Measurements from ENCODE around the gene GNAS.
A peak's percentile ranks its signal among the peaks of the same experiment; 100 is the strongest.

GNAS gene

DNA sequence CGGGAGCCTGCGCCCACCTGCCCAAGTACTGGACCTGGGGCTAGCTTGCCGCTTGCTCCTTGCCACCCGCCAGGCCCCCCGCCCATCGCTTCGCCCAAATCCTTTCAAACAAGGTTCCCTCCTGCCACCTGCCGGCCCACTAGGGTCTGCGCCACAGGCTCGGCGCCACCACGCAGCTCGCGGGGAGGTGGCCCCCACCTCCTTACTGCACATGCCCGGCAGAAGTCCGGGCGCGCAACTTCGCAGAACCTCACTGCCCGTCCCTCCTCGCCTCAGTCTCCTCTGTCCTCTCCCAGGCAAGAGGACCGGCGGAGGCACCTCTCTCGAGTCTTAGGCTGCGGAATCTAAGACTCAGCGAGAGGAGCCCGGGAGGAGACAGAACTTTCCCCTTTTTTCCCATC lies 13.0 kb upstream of the GNAS start:
- in situ Hi-C loops (cut with HindIII; ENCODE audit: low pct_ligation_motif_present, low sequenced_read_pairs), result loop anchor here (25.0 kb wide), 1 partner anchor 177 kb away; the partner anchor contains the start of gene STX16
- Histone ChIP-seq H3K4me3 (ENCODE audit: low read depth, low read length) (no peak overlapping the region), H3K27ac (no peak overlapping the region), H3K36me3 (replicated peaks) (no peaks in the 10 kb centered on the region), H3K27me3 (replicated peaks) (peaks cover 31% of the 10 kb centered on the region)
- TF ChIP-seq, protein P1, sequence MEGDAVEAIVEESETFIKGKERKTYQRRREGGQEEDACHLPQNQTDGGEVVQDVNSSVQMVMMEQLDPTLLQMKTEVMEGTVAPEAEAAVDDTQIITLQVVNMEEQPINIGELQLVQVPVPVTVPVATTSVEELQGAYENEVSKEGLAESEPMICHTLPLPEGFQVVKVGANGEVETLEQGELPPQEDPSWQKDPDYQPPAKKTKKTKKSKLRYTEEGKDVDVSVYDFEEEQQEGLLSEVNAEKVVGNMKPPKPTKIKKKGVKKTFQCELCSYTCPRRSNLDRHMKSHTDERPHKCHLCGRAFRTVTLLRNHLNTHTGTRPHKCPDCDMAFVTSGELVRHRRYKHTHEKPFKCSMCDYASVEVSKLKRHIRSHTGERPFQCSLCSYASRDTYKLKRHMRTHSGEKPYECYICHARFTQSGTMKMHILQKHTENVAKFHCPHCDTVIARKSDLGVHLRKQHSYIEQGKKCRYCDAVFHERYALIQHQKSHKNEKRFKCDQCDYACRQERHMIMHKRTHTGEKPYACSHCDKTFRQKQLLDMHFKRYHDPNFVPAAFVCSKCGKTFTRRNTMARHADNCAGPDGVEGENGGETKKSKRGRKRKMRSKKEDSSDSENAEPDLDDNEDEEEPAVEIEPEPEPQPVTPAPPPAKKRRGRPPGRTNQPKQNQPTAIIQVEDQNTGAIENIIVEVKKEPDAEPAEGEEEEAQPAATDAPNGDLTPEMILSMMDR (IDR thresholded peaks at IDR 0.05; ENCODE audit: low read depth, low read length, missing control alignments), result peak; percentile 64
- no peak for DNase-seq

DNA sequence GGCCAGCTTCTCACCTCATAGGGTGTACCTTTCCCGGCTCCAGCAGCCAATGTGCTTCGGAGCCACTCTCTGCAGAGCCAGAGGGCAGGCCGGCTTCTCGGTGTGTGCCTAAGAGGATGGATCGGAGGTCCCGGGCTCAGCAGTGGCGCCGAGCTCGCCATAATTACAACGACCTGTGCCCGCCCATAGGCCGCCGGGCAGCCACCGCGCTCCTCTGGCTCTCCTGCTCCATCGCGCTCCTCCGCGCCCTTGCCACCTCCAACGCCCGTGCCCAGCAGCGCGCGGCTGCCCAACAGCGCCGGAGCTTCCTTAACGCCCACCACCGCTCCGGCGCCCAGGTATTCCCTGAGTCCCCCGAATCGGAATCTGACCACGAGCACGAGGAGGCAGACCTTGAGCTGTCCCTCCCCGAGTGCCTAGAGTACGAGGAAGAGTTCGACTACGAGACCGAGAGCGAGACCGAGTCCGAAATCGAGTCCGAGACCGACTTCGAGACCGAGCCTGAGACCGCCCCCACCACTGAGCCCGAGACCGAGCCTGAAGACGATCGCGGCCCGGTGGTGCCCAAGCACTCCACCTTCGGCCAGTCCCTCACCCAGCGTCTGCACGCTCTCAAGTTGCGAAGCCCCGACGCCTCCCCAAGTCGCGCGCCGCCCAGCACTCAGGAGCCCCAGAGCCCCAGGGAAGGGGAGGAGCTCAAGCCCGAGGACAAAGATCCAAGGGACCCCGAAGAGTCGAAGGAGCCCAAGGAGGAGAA lies 12.3 kb upstream of the GNAS start:
- DNase-seq, result no peak
- in situ Hi-C loops (cut with HindIII; ENCODE audit: low pct_ligation_motif_present, low sequenced_read_pairs), result loop anchor here (25.0 kb wide), 1 partner anchor 178 kb away; the partner anchor contains the start of gene STX16
- Histone ChIP-seq H3K27ac (no peak overlapping the region), H3K27me3 (replicated peaks) (peaks cover 31% of the 10 kb centered on the region), H3K36me3 (replicated peaks) (no peaks in the 10 kb centered on the region), H3K4me3 (ENCODE audit: low read depth, low read length) (no peak overlapping the region)
- TF ChIP-seq, protein P1 (IDR thresholded peaks at IDR 0.05; ENCODE audit: low read depth, low read length, missing control alignments), result no peak

DNA sequence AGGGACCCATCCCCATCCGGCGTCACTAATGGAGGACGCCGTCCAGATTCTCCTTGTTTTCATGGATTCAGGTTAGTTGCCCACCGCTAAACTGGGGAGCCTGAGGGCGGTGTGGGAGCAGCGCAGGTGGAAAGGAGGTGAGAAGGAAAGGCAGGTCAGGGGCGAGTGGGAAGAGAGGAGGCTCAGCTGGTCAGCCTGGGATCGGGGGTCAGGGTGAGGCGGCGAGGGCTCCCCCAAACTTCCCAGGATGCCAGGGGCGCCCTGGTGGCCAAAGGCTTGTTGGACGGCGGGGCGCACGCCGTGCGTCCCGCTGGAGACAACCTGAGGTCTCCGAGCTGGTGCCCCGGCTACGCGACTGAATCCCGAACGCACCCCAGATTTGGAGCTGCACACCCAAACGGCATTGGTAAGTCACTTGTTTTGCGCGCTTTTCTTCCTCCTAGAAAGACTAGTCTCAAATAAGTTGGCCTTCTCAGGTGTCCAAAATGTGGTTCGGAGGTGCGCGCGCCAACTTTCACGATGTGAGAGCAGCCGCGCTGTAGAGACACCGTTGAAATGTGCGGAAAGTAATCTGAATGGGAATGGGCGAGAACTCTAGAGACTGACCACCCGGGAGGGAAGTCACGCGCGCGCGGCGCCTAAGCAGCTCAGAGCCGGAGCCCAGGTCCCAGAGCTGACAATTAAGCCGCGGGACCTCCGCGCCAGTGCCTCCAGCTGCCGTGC lies 11.5 kb upstream of the GNAS start:
- TF ChIP-seq, protein P1 (IDR thresholded peaks at IDR 0.05; ENCODE audit: low read depth, low read length, missing control alignments), result no peak
- no peaks in the 10 kb centered on the region for H3K36me3 ChIP-seq (replicated peaks)
- H3K27me3 ChIP-seq (replicated peaks), result peaks cover 31% of the 10 kb centered on the region
- H3K4me3 ChIP-seq (ENCODE audit: low read depth, low read length), result no peak overlapping the region
- in situ Hi-C loops (cut with HindIII; ENCODE audit: low pct_ligation_motif_present, low sequenced_read_pairs), result loop anchor here (25.0 kb wide), 1 partner anchor 179 kb away; the partner anchor contains the start of gene STX16
- no peak overlapping the region for H3K27ac ChIP-seq
- no peak for DNase-seq

DNA sequence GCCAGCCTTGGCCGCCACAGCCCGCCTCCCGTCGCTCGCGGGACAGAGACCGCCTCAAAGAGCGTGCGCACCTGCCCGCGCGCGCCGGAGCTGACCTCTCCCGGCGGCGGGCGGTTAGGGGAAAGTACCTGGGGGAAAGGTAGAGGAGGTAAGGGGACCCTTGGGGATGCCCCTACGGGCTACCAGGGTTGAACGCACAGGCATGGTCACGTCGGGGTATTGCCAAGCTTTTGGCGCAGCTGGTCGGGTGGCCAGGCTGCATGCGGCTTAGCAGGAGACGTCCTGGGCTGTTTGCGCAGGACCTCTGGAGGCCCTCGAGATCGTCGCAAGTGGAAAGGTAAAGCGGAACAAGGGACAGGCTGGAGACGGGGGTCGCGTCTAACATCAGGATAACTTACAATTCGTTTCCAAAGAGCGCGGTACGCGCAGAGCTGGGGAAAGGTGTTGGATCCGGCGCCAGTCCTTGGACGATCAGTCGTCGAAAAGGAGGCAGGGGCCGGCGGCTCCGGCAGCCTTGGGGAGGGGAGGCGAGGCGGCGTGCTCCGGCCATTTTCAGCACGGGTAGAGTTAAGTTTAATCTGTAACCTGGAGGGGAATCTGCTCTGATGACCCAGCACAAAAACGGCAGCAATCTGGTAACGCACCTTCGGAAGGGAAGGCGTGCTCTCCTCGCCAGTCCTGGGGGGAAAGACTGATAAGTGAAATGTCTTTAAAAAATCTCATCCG lies 10.8 kb upstream of the GNAS start:
- Histone ChIP-seq H3K27me3 (replicated peaks) (peaks cover 31% of the 10 kb centered on the region), H3K27ac (no peak overlapping the region), H3K4me3 (ENCODE audit: low read depth, low read length) (no peak overlapping the region), H3K36me3 (replicated peaks) (no peaks in the 10 kb centered on the region)
- TF ChIP-seq, protein P1 (IDR thresholded peaks at IDR 0.05; ENCODE audit: low read depth, low read length, missing control alignments), result no peak
- in situ Hi-C loops (cut with HindIII; ENCODE audit: low pct_ligation_motif_present, low sequenced_read_pairs), result loop anchor here (25.0 kb wide), 1 partner anchor 179 kb away; the partner anchor contains the start of gene STX16
- no peak for DNase-seq

DNA sequence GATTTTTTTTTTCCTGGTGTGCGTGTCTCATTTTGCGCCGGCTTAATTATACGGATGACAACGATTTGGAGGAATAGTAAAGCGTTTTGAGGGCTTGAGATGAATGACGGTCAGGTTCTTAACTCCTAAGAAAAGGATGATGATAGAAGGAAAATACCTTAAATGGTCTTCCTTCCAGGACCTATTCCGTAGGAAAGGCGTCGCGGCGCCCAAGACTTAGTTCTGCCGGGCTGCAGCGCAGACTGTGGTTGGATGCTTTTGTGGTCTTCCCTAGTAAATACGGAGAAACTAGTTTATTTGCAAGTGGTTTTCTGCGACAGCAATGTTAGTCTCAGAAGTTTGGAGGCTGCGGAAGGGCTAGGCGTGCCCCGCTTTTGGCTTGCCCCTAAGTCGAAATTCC lies 10.2 kb upstream of the GNAS start:
- H3K36me3 ChIP-seq (replicated peaks), result no peaks in the 10 kb centered on the region
- H3K4me3 ChIP-seq (ENCODE audit: low read depth, low read length), result no peak overlapping the region
- peaks cover 31% of the 10 kb centered on the region for H3K27me3 ChIP-seq (replicated peaks)
- TF ChIP-seq, protein P1 (IDR thresholded peaks at IDR 0.05; ENCODE audit: low read depth, low read length, missing control alignments), result no peak
- no peak overlapping the region for H3K27ac ChIP-seq
- in situ Hi-C loops (cut with HindIII; ENCODE audit: low pct_ligation_motif_present, low sequenced_read_pairs), result loop anchor here (25.0 kb wide), 1 partner anchor 180 kb away; the partner anchor contains the start of gene STX16
- no peak for DNase-seq

Measured in brain microvascular endothelial cell (primary cell).